HepG2 (cell line): Measurements from ENCODE around the gene DNAJC19. TPM values are rescaled to one million over a fixed set of nuclear protein-coding genes. Genes with fewer than 3 reads are reported as not detected.

Source experiments
- ATAC-seq: fragments of 200-7000 bp; cut with Tn5 transposase; 3 replicates; pipeline ENCODE4 v1.9.1; 2020; ENCODE audit warnings: mild to moderate bottlenecking, moderate library complexity
- BruUV-seq: library from RNA; stranded (reverse); fragments of 400-500 nt; replicated peaks from 2 replicates; lab custom pipeline; 2021; lab: Mats Ljungman, UMichigan
- CTCF ChIA-PET: fragments of 300-600 bp; formaldehyde crosslinking; extraction: SDS; loops from one replicate; lab custom pipeline; 2021; ENCODE audit warnings: low total read pairs, inconsistent platforms, low intra/inter-chr PET ratio; lab: Yijun Ruan, JAX
- POLR2A ChIA-PET: fragments of 350-600 bp; sonication (Branson Sonifier 250); formaldehyde crosslinking; loops from one replicate; lab custom pipeline; 2020; ENCODE audit warnings: antibody characterized with exemption, inconsistent platforms; lab: Yijun Ruan, JAX
- DNase-seq: peaks from one replicate; pipeline ENCODE4 v3.0.0-alpha.2; 2015; ENCODE audit warnings: low spot score
- FAIRE-seq: peaks from 3 replicates; lab custom pipeline; 2011; peaks lifted over from hg19 to GRCh38; lab: Jason Lieb, UNC
- H2AFZ ChIP-seq: one replicate; pipeline ENCODE4 v1.6.1; 2011; ENCODE audit warnings: low read length, inconsistent platforms
- H3K27ac ChIP-seq: fragments of 300-600 bp; 3 replicates; pipeline ENCODE4 v1.8.0; 2011; ENCODE audit warnings: mixed run types, mild to moderate bottlenecking, mixed read lengths, low read length, inconsistent platforms; ENCODE audit not compliant: insufficient read depth; ENCODE audit errors: extremely low read length
- H3K27me3 ChIP-seq, 2 experiments: fragments of 200-600 bp in 1 of 2; 2 replicates in 1 of 2; 3 replicates in 1 of 2; pipeline versions ENCODE4 v1.6.0 to v1.8.0; 2011; ENCODE audit warnings: low read length in 2 of 2, mild to moderate bottlenecking in 2 of 2, moderate library complexity in 2 of 2, inconsistent platforms in 1 of 2; ENCODE audit not compliant: insufficient read depth in 2 of 2, control insufficient read depth in 1 of 2
- H3K36me3 ChIP-seq, 2 experiments: fragments of 200-600 bp in 1 of 2; replicated peaks in 1 of 2; 2 replicates in 1 of 2; 3 replicates in 1 of 2; pipeline versions ENCODE4 v1.5.1 to v1.8.0; 2011; ENCODE audit warnings: low read length in 2 of 2, inconsistent platforms in 1 of 2; ENCODE audit not compliant: insufficient read depth in 2 of 2, control insufficient read depth in 1 of 2
- H3K4me1 ChIP-seq: 2 replicates; pipeline ENCODE4 v1.5.1; 2012; ENCODE audit warnings: low read length, inconsistent platforms; ENCODE audit not compliant: insufficient read depth
- H3K4me2 ChIP-seq: 2 replicates; pipeline ENCODE4 v1.6.0; 2011; ENCODE audit warnings: low read depth, low read length, inconsistent platforms
- H3K4me3 ChIP-seq, 3 experiments: fragments of 200-600 bp in 1 of 3; sonication (generic), shearing (Covaris generic) in 1 of 3; replicated peaks in 1 of 3; 2 replicates each; pipeline ENCODE4 v1.5.1; 2011 to 2016; ENCODE audit warnings: low read length in 3 of 3, inconsistent platforms in 2 of 3, low read depth in 2 of 3, mild to moderate bottlenecking in 2 of 3, control low read depth in 1 of 3, mixed read lengths in 1 of 3; ENCODE audit not compliant: insufficient read depth in 1 of 3
- H3K79me2 ChIP-seq: one replicate; pipeline ENCODE4 v1.6.1; 2011; ENCODE audit warnings: low read length, inconsistent platforms; ENCODE audit not compliant: insufficient read depth
- H3K9ac ChIP-seq: 2 replicates; pipeline ENCODE4 v1.6.0; 2011; ENCODE audit warnings: mild to moderate bottlenecking, low read depth, low read length, inconsistent platforms; ENCODE audit not compliant: insufficient read depth
- H3K9me3 ChIP-seq: 2 replicates; pipeline ENCODE4 v1.5.1; 2012; ENCODE audit warnings: mild to moderate bottlenecking, low read length
- H4K20me1 ChIP-seq: 2 replicates; pipeline ENCODE4 v1.6.0; 2011; ENCODE audit warnings: inconsistent platforms, mild to moderate bottlenecking, low read length, moderate library complexity; ENCODE audit not compliant: insufficient read depth
- ARID2 ChIP-seq: sonication (generic); formaldehyde crosslinking; IDR thresholded peaks from 2 replicates; pipeline ENCODE4 v1.8.1; 2022; ENCODE audit warnings: mild to moderate bottlenecking, missing genetic modification reagents, borderline replicate concordance
- GATAD2A ChIP-seq: IDR thresholded peaks from 2 replicates; pipeline ENCODE4 v1.6.1; 2016
- ISL2 ChIP-seq: sonication (generic); formaldehyde crosslinking; IDR thresholded peaks from 2 replicates; pipeline ENCODE4 v1.5.0; 2020; ENCODE audit warnings: missing genetic modification reagents
- KLF16 ChIP-seq, 2 experiments: sonication (generic) in 1 of 2; formaldehyde crosslinking in 1 of 2; IDR thresholded peaks; 2 replicates each; pipeline versions ENCODE4 v1.6.1 to v1.8.0; 2016 to 2023; ENCODE audit warnings: missing genetic modification reagents in 2 of 2, missing compliant biosample characterization in 1 of 2
- MIER2 ChIP-seq: IDR thresholded peaks from 2 replicates; pipeline ENCODE4 v1.6.1; 2016; ENCODE audit warnings: missing biosample characterization, missing genetic modification reagents
- SALL1 ChIP-seq: sonication (generic); formaldehyde crosslinking; IDR thresholded peaks from 2 replicates; pipeline ENCODE4 v1.8.0; 2022; ENCODE audit warnings: mild to moderate bottlenecking, missing genetic modification reagents
- STAT5B ChIP-seq: sonication (generic); formaldehyde crosslinking; IDR thresholded peaks from 2 replicates; pipeline ENCODE4 v1.4.0; 2020; ENCODE audit warnings: missing genetic modification reagents
- ZNF337 ChIP-seq: sonication (generic); formaldehyde crosslinking; IDR thresholded peaks from 2 replicates; pipeline ENCODE4 v1.5.1; 2020; ENCODE audit warnings: missing genetic modification reagents, low read depth, mild to moderate bottlenecking, borderline replicate concordance
- ZNF883 ChIP-seq: sonication (generic); formaldehyde crosslinking; IDR thresholded peaks from 2 replicates; pipeline ENCODE4 v1.5.1; 2020; ENCODE audit warnings: mild to moderate bottlenecking, missing genetic modification reagents; ENCODE audit errors: not compliant biosample characterization
- ZSCAN9 ChIP-seq: IDR thresholded peaks from 2 replicates; pipeline ENCODE4 v1.6.1; 2016; ENCODE audit warnings: borderline replicate concordance
- WGBS: methylation state at CpG from one replicate; pipeline ENCODE4 v1.1.6; 2017; ENCODE audit warnings: low lambda C conversion rate; 5-methylcytosine and 5-hydroxymethylcytosine counted together
- in situ Hi-C: cut with HindIII; loops from 2 replicates; pipeline ENCODE4 v1.10.0; 2017; ENCODE audit warnings: low pct_unique_long_range_greater_than_20kb; ENCODE audit not compliant: extremely low pct_ligation_motif_present
- intact Hi-C: fragments of 100-400 bp; cut with micrococcal nuclease; formaldehyde crosslinking; loops from one replicate; pipeline ENCODE4 v1.10.0; 2022; ENCODE audit not compliant: unreplicated experiment
- polyA plus RNA-seq, 8 experiments: library from polyadenylated mRNA; depleted of rRNA in 3 of 8; stranded (reverse) in 7 of 8; unstranded in 1 of 8; fragments of >200 nt; fragmentation: Illumina TruSeq in 4 of 8; extraction: Trizol in 4 of 8; gene quantifications; 2 replicates each; pipeline versions ENCODE4 v1.2.1 to v1.2.3, GENCODE V29; 2011 to 2016; ENCODE audit warnings: low read depth in 4 of 8, missing spikeins in 1 of 8, mixed read lengths in 1 of 8; ENCODE audit not compliant: insufficient read depth in 1 of 8
- total RNA-seq, 5 experiments: library from RNA; depleted of rRNA; stranded (reverse); fragments of >200 nt; fragmentation: Illumina TruSeq; extraction: Trizol; gene quantifications; 2 replicates each; pipeline ENCODE4 v1.2.3, GENCODE V29; 2016; ENCODE audit warnings: low read depth in 1 of 5
- TF ChIP-seq, protein P1 (sequence below), 2 experiments: fragments of 450-650 bp in 1 of 2; sonication (generic) in 1 of 2; formaldehyde crosslinking; IDR thresholded peaks; 2 replicates each; pipeline versions ENCODE4 v1.5.0 to v1.8.0; 2020 to 2022; ENCODE audit warnings: mild to moderate bottlenecking in 1 of 2, missing genetic modification reagents in 1 of 2
- TF ChIP-seq, protein P2 (sequence below): sonication (generic); formaldehyde crosslinking; IDR thresholded peaks from 2 replicates; pipeline ENCODE4 v1.8.1; 2023; ENCODE audit warnings: mild to moderate bottlenecking, inconsistent platforms, moderate library complexity, missing genetic modification reagents, borderline replicate concordance

The DNAJC19 gene
- total and polyA plus RNA-seq, 2 of the 13 experiments (the other 11 are each of a cell fraction or from before 2014, with no cell fraction given) = 51.1 to 75.8 TPM

DNA sequence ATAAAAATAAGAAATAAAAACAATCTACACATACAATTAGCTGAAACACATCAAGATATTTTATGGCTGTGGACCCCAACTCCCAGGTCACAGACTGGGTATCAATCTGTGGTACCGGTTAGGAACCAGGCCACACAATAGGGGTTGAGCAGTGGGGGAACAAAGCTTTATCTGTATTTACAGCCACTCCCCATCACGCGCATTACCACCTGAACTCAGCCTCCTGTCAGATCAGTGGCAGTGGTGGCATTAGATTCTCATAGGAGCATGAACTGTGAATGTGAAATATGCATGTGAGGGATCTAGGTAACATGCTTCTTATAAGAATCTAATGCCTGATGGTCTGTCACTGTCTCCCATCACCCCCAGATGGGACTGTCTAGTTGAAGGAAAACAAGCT, 17.7 kb upstream of the DNAJC19 start:
- Histone ChIP-seq H2AFZ (no peak overlapping the region), H3K36me3 (no peaks in the 10 kb centered on the region), H3K9ac (no peak overlapping the region), H4K20me1 (no peaks in the 10 kb centered on the region), H3K4me2 (no peak overlapping the region), H3K27me3 (no peaks in the 10 kb centered on the region), H3K4me3 (no peak overlapping the region), H3K27ac (no peak overlapping the region), H3K79me2 (no peaks in the 10 kb centered on the region), H3K4me1 (peaks cover 15% of the 10 kb centered on the region; the same call in 1 of the 2 replicates), H3K9me3 (no peaks in the 10 kb centered on the region)
- ChIA-PET POLR2A (no interaction called here), CTCF (no interaction called here)
- ATAC-seq (no peak), FAIRE-seq (no peak), DNase-seq (no peak)
- intact Hi-C loops = no loop called here
- 21% methylated on average over 3 of the region's 3 CpGs for WGBS
- TF ChIP-seq ZNF883 (CRISPR knock-in tag) (no peak), KLF16 (CRISPR knock-in tag; IDR thresholded peaks at IDR 0.05) (no peak), ZNF337 (CRISPR knock-in tag) (no peak), ISL2 (CRISPR knock-in tag) (no peak), ZSCAN9 (no peak), MIER2 (CRISPR knock-in tag) (no peak), ARID2 (CRISPR knock-in tag) (no peak), GATAD2A (no peak), SALL1 (CRISPR knock-in tag) (no peak), STAT5B (CRISPR knock-in tag) (no peak)
- TF ChIP-seq, protein P1, sequence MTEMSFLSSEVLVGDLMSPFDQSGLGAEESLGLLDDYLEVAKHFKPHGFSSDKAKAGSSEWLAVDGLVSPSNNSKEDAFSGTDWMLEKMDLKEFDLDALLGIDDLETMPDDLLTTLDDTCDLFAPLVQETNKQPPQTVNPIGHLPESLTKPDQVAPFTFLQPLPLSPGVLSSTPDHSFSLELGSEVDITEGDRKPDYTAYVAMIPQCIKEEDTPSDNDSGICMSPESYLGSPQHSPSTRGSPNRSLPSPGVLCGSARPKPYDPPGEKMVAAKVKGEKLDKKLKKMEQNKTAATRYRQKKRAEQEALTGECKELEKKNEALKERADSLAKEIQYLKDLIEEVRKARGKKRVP (CRISPR knock-in tag; IDR thresholded peaks at IDR 0.05) = no peak
- TF ChIP-seq, protein P2, sequence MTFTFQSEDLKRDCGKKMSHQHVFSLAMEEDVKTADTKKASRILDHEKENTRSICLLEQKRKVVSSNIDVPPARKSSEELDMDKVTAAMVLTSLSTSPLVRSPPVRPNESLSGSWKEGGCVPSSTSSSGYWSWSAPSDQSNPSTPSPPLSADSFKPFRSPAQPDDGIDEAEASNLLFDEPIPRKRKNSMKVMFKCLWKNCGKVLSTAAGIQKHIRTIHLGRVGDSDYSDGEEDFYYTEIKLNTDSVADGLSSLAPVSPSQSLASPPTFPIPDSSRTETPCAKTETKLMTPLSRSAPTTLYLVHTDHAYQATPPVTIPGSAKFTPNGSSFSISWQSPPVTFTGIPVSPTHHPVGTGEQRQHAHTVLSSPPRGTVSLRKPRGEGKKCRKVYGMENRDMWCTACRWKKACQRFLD (CRISPR knock-in tag) = no peak
- in situ Hi-C loops = no loop called here
- BruUV-seq = no TSS peak
